Fibroblast of lung (primary cell): ENCODE measurements around the gene AMDHD2. TPM values are rescaled to one million over a fixed set of nuclear protein-coding genes. Genes with fewer than 3 reads are reported as not detected.

ENCODE experiments used
- DNase-seq, 2 donors: peaks; one replicate each; pipeline versions ENCODE4 v3.0.0 to v3.0.0-alpha.2; 2010; ENCODE audit warnings: low read depth in 2 of 2
- H2AFZ ChIP-seq: 2 replicates; pipeline ENCODE4 v1.5.1; 2012; ENCODE audit warnings: low read length, control low read depth, inconsistent platforms
- H3K27ac ChIP-seq: 2 replicates; pipeline ENCODE4 v1.5.1; 2011; ENCODE audit warnings: low read length, control low read depth; ENCODE audit not compliant: insufficient read depth
- H3K27me3 ChIP-seq: 2 replicates; pipeline ENCODE4 v1.5.1; 2011; ENCODE audit warnings: mild to moderate bottlenecking, low read length; ENCODE audit not compliant: control insufficient read depth, insufficient read depth
- H3K36me3 ChIP-seq: 2 replicates; pipeline ENCODE4 v1.5.1; 2011; ENCODE audit warnings: low read length; ENCODE audit not compliant: control insufficient read depth, insufficient read depth
- H3K4me1 ChIP-seq: 2 replicates; pipeline ENCODE4 v1.5.1; 2011; ENCODE audit warnings: low read length; ENCODE audit not compliant: control insufficient read depth, insufficient read depth; ENCODE audit errors: extremely low read depth
- H3K4me2 ChIP-seq: 2 replicates; pipeline ENCODE4 v1.5.1; 2011; ENCODE audit warnings: low read length, control low read depth; ENCODE audit not compliant: insufficient read depth; ENCODE audit errors: extremely low read depth
- H3K4me3 ChIP-seq, 4 experiments: fragments of 200-600 bp in 1 of 4; sonication (generic) in 1 of 4; replicated peaks in 1 of 4; 2 replicates each; pipeline ENCODE4 v1.5.1; 2011 to 2016; ENCODE audit warnings: low read length in 4 of 4, low read depth in 3 of 4, mild to moderate bottlenecking in 3 of 4, control low read depth in 2 of 4, inconsistent platforms in 1 of 4, mixed read lengths in 1 of 4; ENCODE audit not compliant: insufficient read depth in 1 of 4; ENCODE audit errors: control extremely low read depth in 1 of 4
- H3K79me2 ChIP-seq: 2 replicates; pipeline ENCODE4 v1.5.1; 2012; ENCODE audit warnings: mild to moderate bottlenecking, low read length, inconsistent platforms; ENCODE audit not compliant: control insufficient read depth, insufficient read depth
- H3K9ac ChIP-seq: 2 replicates; pipeline ENCODE4 v1.5.1; 2011; ENCODE audit warnings: mild to moderate bottlenecking, low read length, control low read depth; ENCODE audit not compliant: insufficient read depth
- H3K9me3 ChIP-seq: 2 replicates; pipeline ENCODE4 v1.5.1; 2012; ENCODE audit warnings: low read depth, low read length; ENCODE audit not compliant: control insufficient read depth, insufficient read depth
- H4K20me1 ChIP-seq: 2 replicates; pipeline ENCODE4 v1.5.1; 2011; ENCODE audit warnings: low read length; ENCODE audit not compliant: control insufficient read depth, insufficient read depth; ENCODE audit errors: extremely low read depth
- EZH2 ChIP-seq: IDR thresholded peaks from 2 replicates; pipeline ENCODE4 v1.5.1; 2012; ENCODE audit warnings: low read length, control low read depth, mild to moderate bottlenecking; ENCODE audit errors: missing control alignments
- polyA plus RNA-seq, 2 donors: library from polyadenylated mRNA; depleted of rRNA in 1 of 2; stranded (reverse) in 1 of 2; unstranded in 1 of 2; fragments of >200 nt; gene quantifications; 2 replicates each; pipeline ENCODE4 v1.2.1, GENCODE V29; 2011 to 2012; ENCODE audit warnings: missing spikeins in 1 of 2
- total RNA-seq: library from RNA; depleted of rRNA; stranded (reverse); fragments of >200 nt; gene quantifications from 2 replicates; pipeline ENCODE4 v1.2.1, GENCODE V29; 2014
- TF ChIP-seq, protein P1 (sequence below), 2 donors: IDR thresholded peaks in 1 of 2; conservative IDR thresholded peaks in 1 of 2; 1 replicate in 1 of 2; 2 replicates in 1 of 2; pipeline ENCODE4 v1.5.1; 2011 to 2012; ENCODE audit warnings: low read length in 2 of 2, control low read depth in 1 of 2, inconsistent platforms in 1 of 2, low read depth in 1 of 2, mild to moderate bottlenecking in 1 of 2

The AMDHD2 gene
- total and polyA plus RNA-seq, 2 donors (not counting 1 experiment from before 2014, with no cell fraction given), result 10.8 to 37.2 TPM

DNA sequence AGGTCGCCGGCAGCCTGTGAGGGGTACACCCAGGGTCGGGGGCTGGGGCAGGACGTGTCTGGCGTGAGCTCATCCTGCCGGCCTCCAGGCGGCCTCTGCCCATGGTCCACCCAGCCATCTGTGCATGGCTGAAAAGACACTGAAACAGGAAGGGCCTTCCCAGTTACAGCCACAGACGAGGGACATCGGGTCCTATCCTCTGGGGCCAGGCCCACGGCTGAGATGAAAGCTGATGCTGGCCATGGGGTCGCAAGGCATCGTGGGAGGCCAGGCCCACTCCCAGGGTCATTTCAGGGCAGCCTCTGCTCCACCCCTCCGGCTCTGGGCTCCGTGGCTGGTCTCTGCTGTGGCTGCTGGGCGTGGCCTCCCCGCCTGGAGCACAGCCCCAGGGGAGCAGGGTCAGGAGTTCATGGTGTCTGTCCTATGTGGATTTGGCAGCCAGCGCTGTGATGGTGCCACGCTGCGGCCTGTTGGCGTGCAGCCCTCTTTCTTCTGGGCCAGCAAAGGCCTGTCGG lies 23.0 kb upstream of the AMDHD2 start:
- Histone ChIP-seq H2AFZ (no peak overlapping the region), H3K27ac (no peak overlapping the region), H3K4me2 (peak overlapping the region; percentile 4), H3K9ac (no peak overlapping the region), H3K9me3 (no peaks in the 10 kb centered on the region), H3K4me1 (peaks cover 6% of the 10 kb centered on the region), H3K4me3 (no peak overlapping the region), H3K36me3 (peaks cover 12% of the 10 kb centered on the region), H3K79me2 (no peaks in the 10 kb centered on the region), H4K20me1 (no peaks in the 10 kb centered on the region), H3K27me3 (no peaks in the 10 kb centered on the region)
- TF ChIP-seq EZH2, result no peak
- TF ChIP-seq, protein P1, sequence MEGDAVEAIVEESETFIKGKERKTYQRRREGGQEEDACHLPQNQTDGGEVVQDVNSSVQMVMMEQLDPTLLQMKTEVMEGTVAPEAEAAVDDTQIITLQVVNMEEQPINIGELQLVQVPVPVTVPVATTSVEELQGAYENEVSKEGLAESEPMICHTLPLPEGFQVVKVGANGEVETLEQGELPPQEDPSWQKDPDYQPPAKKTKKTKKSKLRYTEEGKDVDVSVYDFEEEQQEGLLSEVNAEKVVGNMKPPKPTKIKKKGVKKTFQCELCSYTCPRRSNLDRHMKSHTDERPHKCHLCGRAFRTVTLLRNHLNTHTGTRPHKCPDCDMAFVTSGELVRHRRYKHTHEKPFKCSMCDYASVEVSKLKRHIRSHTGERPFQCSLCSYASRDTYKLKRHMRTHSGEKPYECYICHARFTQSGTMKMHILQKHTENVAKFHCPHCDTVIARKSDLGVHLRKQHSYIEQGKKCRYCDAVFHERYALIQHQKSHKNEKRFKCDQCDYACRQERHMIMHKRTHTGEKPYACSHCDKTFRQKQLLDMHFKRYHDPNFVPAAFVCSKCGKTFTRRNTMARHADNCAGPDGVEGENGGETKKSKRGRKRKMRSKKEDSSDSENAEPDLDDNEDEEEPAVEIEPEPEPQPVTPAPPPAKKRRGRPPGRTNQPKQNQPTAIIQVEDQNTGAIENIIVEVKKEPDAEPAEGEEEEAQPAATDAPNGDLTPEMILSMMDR (conservative IDR thresholded peaks at IDR 0.05 in 1 of 2, IDR thresholded peaks at IDR 0.05 in 1 of 2; ENCODE audit: low read depth in 1 of 2, low read length in 2 of 2), result no peak
- peak in 1 of 2 donors; percentile 36 for DNase-seq

DNA sequence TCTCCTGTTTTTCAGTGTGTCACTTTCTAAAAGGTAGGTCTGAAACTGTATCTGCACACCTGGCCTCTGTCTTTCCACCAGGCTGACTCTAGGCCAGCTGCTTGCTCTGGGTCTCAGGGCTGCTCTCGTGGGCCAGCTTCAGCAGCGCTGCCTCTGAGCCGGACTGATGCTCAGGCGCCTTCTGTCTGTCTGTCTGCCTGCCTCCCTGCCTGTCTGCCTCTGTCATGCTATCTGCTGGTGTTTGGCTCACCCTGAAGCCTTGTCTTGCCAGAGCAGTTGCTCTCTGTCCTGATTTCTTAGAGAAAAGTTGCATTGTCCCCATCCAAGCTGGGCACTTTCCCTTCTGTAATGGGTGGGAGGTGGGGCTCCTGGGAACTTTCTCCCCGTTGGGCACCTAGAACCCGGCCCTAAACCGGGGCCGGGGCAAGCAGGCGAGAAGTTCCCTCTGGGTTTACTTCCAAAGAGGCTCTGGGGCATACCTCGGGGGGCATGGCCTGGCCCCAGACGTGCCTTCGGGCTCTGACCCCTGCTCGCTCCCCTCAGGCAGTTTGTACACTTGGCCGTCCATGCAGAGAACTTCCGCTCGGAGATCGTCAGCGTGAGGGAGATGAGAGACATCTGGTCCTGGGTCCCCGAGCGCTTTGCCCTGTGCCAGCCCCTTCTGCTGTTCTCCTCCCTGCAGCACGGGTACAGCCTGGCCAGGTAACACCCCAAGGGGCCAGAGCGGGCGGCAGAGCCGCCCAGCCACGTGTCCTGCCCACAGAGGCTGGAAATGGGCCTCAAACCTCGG lies 22.3 kb upstream of the AMDHD2 start:
- H3K79me2 ChIP-seq, result no peaks in the 10 kb centered on the region
- peak overlapping the region; percentile 4 for H3K4me2 ChIP-seq
- H4K20me1 ChIP-seq, result no peaks in the 10 kb centered on the region
- no peaks in the 10 kb centered on the region for H3K27me3 ChIP-seq
- peaks cover 6% of the 10 kb centered on the region for H3K4me1 ChIP-seq
- no peaks in the 10 kb centered on the region for H3K9me3 ChIP-seq
- no peak for TF ChIP-seq EZH2
- TF ChIP-seq, protein P1 (conservative IDR thresholded peaks at IDR 0.05 in 1 of 2, IDR thresholded peaks at IDR 0.05 in 1 of 2; ENCODE audit: low read depth in 1 of 2, low read length in 2 of 2), result no peak
- no peak overlapping the region for H2AFZ ChIP-seq
- no peak for DNase-seq
- H3K4me3 ChIP-seq, result no peak overlapping the region
- H3K27ac ChIP-seq, result no peak overlapping the region
- H3K9ac ChIP-seq, result no peak overlapping the region
- H3K36me3 ChIP-seq, result peaks cover 12% of the 10 kb centered on the region

DNA sequence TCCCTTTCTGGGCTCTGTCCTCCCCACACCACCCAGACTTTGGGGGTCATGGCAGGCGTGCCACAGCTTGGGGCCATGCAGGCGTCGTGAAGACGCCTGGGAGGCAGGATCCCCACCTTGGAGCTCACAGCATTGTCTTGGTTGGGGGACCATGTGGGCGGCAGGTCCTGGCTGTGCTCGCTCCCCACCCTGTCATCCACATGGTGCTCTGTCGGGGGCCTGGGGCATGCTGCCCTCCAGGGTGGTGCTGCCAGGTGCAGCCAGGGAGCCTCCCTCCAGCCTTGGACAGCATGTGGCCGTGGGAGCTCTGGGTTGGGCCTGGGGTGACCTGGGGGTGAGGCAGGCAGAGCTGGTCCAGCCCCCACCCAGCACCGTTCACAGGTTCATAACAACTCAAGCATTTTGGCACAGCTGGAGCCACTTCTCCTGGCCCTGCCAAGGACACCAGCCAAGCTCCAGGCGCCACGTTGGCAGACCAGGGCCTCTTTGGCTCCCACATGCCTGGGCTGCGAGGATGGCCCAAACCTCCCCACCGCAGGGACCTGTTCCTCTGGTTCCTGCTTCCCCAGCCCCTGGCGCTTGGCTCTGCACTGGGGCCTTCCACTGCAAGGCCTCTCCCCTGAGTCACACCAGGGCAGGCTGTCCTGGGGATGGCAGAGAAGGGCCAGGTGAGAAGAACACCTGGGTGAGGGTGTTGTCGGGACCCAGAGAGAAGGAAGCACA lies 21.5 kb upstream of the AMDHD2 start:
- H3K4me1 ChIP-seq, result peaks cover 6% of the 10 kb centered on the region
- no peak overlapping the region for H3K27ac ChIP-seq
- H3K4me2 ChIP-seq, result no peak overlapping the region
- no peaks in the 10 kb centered on the region for H3K27me3 ChIP-seq
- H3K4me3 ChIP-seq, result no peak overlapping the region
- TF ChIP-seq, protein P1 (conservative IDR thresholded peaks at IDR 0.05 in 1 of 2, IDR thresholded peaks at IDR 0.05 in 1 of 2; ENCODE audit: low read depth in 1 of 2, low read length in 2 of 2), result no peak
- TF ChIP-seq EZH2, result no peak
- no peaks in the 10 kb centered on the region for H3K9me3 ChIP-seq
- H4K20me1 ChIP-seq, result no peaks in the 10 kb centered on the region
- no peaks in the 10 kb centered on the region for H3K79me2 ChIP-seq
- no peak overlapping the region for H3K9ac ChIP-seq
- H2AFZ ChIP-seq, result no peak overlapping the region
- peaks cover 12% of the 10 kb centered on the region for H3K36me3 ChIP-seq
- DNase-seq, result no peak
